Erythroblast (primary cell): Measurements from ENCODE around the gene FDPS.

Source experiments
- GATA1 ChIP-seq: IDR thresholded peaks from 2 replicates; pipeline ENCODE4 v1.6.1; 2011; ENCODE audit warnings: low read depth, mild to moderate bottlenecking, control low read depth, low read length, moderate library complexity
- POLR2A ChIP-seq: IDR thresholded peaks from 2 replicates; pipeline ENCODE4 v1.6.1; 2011; ENCODE audit warnings: mild to moderate bottlenecking, low read length

DNA sequence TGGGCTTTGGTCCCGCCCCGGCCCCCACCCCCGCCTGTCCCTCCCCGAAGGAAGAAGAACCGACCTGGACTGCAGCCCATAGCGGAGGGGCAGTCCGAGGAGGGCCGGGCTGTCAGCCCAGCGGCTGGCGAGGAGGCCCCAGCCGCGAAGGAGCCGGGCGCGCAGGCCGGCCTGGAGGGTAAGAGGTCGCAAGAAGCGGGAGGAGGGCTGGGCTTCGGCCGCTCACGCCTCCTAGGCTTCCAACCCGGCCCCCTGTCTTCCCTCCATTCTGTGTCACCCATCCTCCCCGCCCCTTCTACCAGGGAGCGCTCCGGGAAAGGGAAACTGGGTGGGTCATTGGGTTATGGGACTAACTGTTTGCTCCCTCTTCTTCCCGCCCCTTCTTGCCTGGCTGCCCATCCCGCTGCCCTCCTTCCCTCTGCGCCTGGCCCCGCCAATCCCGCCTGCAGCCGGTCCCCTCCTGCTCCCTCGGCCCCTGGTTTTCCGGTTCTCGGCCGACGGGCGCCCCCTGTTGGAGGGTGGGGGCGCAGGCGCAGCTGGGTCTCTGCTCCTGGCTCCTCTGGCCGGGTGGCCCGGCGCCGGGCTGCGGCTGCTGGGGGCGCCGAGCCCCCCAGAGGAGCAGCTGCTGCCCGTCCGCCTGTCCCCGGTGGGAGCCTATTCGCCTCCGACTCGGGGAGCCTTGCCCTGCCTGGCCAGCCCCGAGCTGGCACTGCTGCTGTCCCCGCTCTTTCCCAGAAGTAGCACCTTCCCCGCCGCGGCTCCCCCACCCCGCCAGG lies 14.5 kb downstream of the FDPS start:
- TF ChIP-seq POLR2A (no peak), GATA1 (no peak)
